HFFc6 (cell line): Measurements from ENCODE around the gene BBS9. TPM values are rescaled to one million over a fixed set of nuclear protein-coding genes. Genes with fewer than 3 reads are reported as not detected.

Experiments
- DNase-seq: peaks from one replicate; pipeline ENCODE4 v3.0.0-alpha.2; 2018
- H3K27ac Mint-ChIP-seq: 2 replicates; pipeline ENCODE4 v1.8.0; 2020; ENCODE audit warnings: mild to moderate bottlenecking, mixed read lengths
- H3K27me3 Mint-ChIP-seq: 2 replicates; pipeline ENCODE4 v1.8.0; 2021; ENCODE audit warnings: mild to moderate bottlenecking, moderate library complexity, mixed read lengths; ENCODE audit not compliant: insufficient read depth
- H3K36me3 Mint-ChIP-seq: 2 replicates; pipeline ENCODE4 v1.8.0; 2021; ENCODE audit warnings: low read depth, mixed read lengths
- H3K4me1 Mint-ChIP-seq: 2 replicates; pipeline ENCODE4 v1.8.0; 2020; ENCODE audit warnings: low read depth, mixed read lengths
- H3K4me3 Mint-ChIP-seq: 2 replicates; pipeline ENCODE4 v1.8.0; 2020; ENCODE audit warnings: mild to moderate bottlenecking, moderate library complexity, mixed read lengths
- H3K9me3 Mint-ChIP-seq: 2 replicates; pipeline ENCODE4 v1.8.0; 2020; ENCODE audit warnings: mild to moderate bottlenecking, mixed read lengths
- CTCF ChIP-seq: fragments of 200-600 bp; sonication (generic); IDR thresholded peaks from 2 replicates; pipeline ENCODE4 v1.5.0; 2021; ENCODE audit warnings: antibody characterized with exemption, mild to moderate bottlenecking
- total RNA-seq, 6 experiments: library from RNA; stranded (reverse); fragmentation: NEBNext Ultra II Directional; extraction: Animal tissue kit (Norgen Biotek cat#: 25700); gene quantifications; 2 replicates in 1 of 6; 3 replicates in 5 of 6; pipeline ENCODE4 v1.2.3, GENCODE V29; 2021

The BBS9 gene
- total RNA-seq, 6 experiments from 2014 or later: 10.6 to 13.0 (median 12.1) TPM

- TF ChIP-seq CTCF: no peak
- Mint-ChIP-seq H3K27me3 (no peaks in the 10 kb centered on the region; the same call in 1 of the 2 replicates), H3K4me1 (peaks cover 11% of the 10 kb centered on the region), H3K9me3 (no peaks in the 10 kb centered on the region), H3K4me3 (no peak overlapping the region), H3K36me3 (no peaks in the 10 kb centered on the region), H3K27ac (no peak overlapping the region)
- DNase-seq: no peak
Observed at GRCh38 chr7:33535989-33536388, 406.6 kb downstream of the BBS9 start.

GRCh38 chr7:33536398-33537103 lies 407.2 kb downstream of the BBS9 start:
- no peak overlapping the region for H3K4me3 Mint-ChIP-seq
- peaks cover 11% of the 10 kb centered on the region for H3K4me1 Mint-ChIP-seq
- DNase-seq: no peak
- TF ChIP-seq CTCF: no peak
- H3K9me3 Mint-ChIP-seq: no peaks in the 10 kb centered on the region
- H3K36me3 Mint-ChIP-seq: no peaks in the 10 kb centered on the region
- H3K27ac Mint-ChIP-seq: no peak overlapping the region
- no peaks in the 10 kb centered on the region; the same call in 1 of the 2 replicates for H3K27me3 Mint-ChIP-seq

GRCh38 chr7:33537104-33537477 lies 407.7 kb downstream of the BBS9 start:
- no peaks in the 10 kb centered on the region for H3K36me3 Mint-ChIP-seq
- H3K27ac Mint-ChIP-seq: no peak overlapping the region
- no peak for DNase-seq
- H3K27me3 Mint-ChIP-seq: no peaks in the 10 kb centered on the region; the same call in 1 of the 2 replicates
- peaks cover 11% of the 10 kb centered on the region for H3K4me1 Mint-ChIP-seq
- TF ChIP-seq CTCF: no peak
- H3K4me3 Mint-ChIP-seq: no peak overlapping the region
- no peaks in the 10 kb centered on the region for H3K9me3 Mint-ChIP-seq

- no peaks in the 10 kb centered on the region for H3K36me3 Mint-ChIP-seq
- H3K27ac Mint-ChIP-seq: no peak overlapping the region
Observed at GRCh38 chr7:33539198-33539597, 409.8 kb downstream of the BBS9 start.

GRCh38 chr7:33539659-33540400 lies 410.5 kb downstream of the BBS9 start:
- no peak overlapping the region for H3K4me3 Mint-ChIP-seq
- peaks cover 5% of the 10 kb centered on the region for H3K4me1 Mint-ChIP-seq
- H3K36me3 Mint-ChIP-seq: no peaks in the 10 kb centered on the region
- no peaks in the 10 kb centered on the region for H3K9me3 Mint-ChIP-seq
- H3K27ac Mint-ChIP-seq: no peak overlapping the region
- no peak for TF ChIP-seq CTCF
- no peaks in the 10 kb centered on the region for H3K27me3 Mint-ChIP-seq
- DNase-seq: no peak

More at GRCh38 chr7:33539198-33539597, 409.8 kb downstream of the BBS9 start:
- no peak for TF ChIP-seq CTCF
- Mint-ChIP-seq H3K4me3 (no peak overlapping the region), H3K27me3 (no peaks in the 10 kb centered on the region), H3K9me3 (no peaks in the 10 kb centered on the region), H3K4me1 (peaks cover 11% of the 10 kb centered on the region)
- DNase-seq: no peak
